GM18858 (cell line): ENCODE results near the gene OR2A2.

Experiments used
- ATAC-seq: cut with Tn5 transposase; IDR thresholded peaks from one replicate; pipeline ENCODE4 v1.9.1; 2021; ENCODE audit not compliant: unreplicated experiment

OR2A2 gene

GRCh38 chr7:144134116-144134515, 24.7 kb downstream of the OR2A2 start:
- no peak for ATAC-seq

GRCh38 chr7:144137501-144137900, 28.1 kb downstream of the OR2A2 start:
- no peak for ATAC-seq

GRCh38 chr7:144142187-144142586, 32.8 kb downstream of the OR2A2 start:
- no peak for ATAC-seq

GRCh38 chr7:144144426-144144825, 35.0 kb downstream of the OR2A2 start:
- no peak for ATAC-seq

GRCh38 chr7:144148224-144148827, 38.9 kb downstream of the OR2A2 start:
- ATAC-seq, result no peak

- no peak for ATAC-seq
These were observed 49.5 kb downstream of the OR2A2 start for GRCh38 chr7:144158861-144159260.
